Ascending aorta (tissue), 2 donors: ENCODE measurements around the gene OR4K13. TPM values are rescaled to one million over a fixed set of nuclear protein-coding genes. Genes with fewer than 3 reads are reported as not detected.

Source experiments
- DNase-seq, 2 donors: peaks; one replicate each; pipeline ENCODE4 v3.0.0-alpha.2; 2019; ENCODE audit warnings: low spot score in 2 of 2
- H3K27ac ChIP-seq, 2 donors: fragments of 200-600 bp; sonication (generic); one replicate each; pipeline ENCODE4 v1.5.1; 2016 to 2017; ENCODE audit warnings: mild to moderate bottlenecking in 1 of 2
- H3K27me3 ChIP-seq: fragments of 200-600 bp; sonication (generic); one replicate; pipeline ENCODE4 v1.5.1; 2017
- H3K36me3 ChIP-seq, 2 donors: fragments of 200-600 bp; sonication (generic); one replicate each; pipeline ENCODE4 v1.5.1; 2016
- H3K4me1 ChIP-seq, 2 donors: fragments of 200-600 bp; sonication (generic); one replicate each; pipeline ENCODE4 v1.5.1; 2016 to 2017; ENCODE audit warnings: mild to moderate bottlenecking in 1 of 2
- H3K4me3 ChIP-seq, 2 donors: fragments of 200-600 bp; sonication (generic); one replicate each; pipeline ENCODE4 v1.5.1; 2016 to 2017; ENCODE audit warnings: mild to moderate bottlenecking in 1 of 2
- H3K9me3 ChIP-seq, 2 donors: fragments of 200-600 bp; sonication (generic); one replicate each; pipeline ENCODE4 v1.5.1; 2016
- intact Hi-C: fragments of 100-400 bp; cut with DNase I; formaldehyde crosslinking; loops from one replicate; pipeline ENCODE4 v1.15.1; 2023
- total RNA-seq: library from RNA; depleted of rRNA; stranded (reverse); fragments of >200 nt; gene quantifications from one replicate; pipeline ENCODE4 v1.1.0, GENCODE V29; 2016
- TF ChIP-seq, protein P1 (sequence below), 3 experiments: fragments of 200-600 bp in 2 of 3; fragments of 450-650 bp in 1 of 3; sonication (generic) in 2 of 3; IDR thresholded peaks; one replicate each; pipeline ENCODE4 v1.5.1; 2016 to 2019; ENCODE audit warnings: antibody characterized with exemption in 3 of 3, mild to moderate bottlenecking in 1 of 3, moderate library complexity in 1 of 3

OR4K13 gene
- total RNA-seq, 1 donor from 2014 or later = not detected

DNA sequence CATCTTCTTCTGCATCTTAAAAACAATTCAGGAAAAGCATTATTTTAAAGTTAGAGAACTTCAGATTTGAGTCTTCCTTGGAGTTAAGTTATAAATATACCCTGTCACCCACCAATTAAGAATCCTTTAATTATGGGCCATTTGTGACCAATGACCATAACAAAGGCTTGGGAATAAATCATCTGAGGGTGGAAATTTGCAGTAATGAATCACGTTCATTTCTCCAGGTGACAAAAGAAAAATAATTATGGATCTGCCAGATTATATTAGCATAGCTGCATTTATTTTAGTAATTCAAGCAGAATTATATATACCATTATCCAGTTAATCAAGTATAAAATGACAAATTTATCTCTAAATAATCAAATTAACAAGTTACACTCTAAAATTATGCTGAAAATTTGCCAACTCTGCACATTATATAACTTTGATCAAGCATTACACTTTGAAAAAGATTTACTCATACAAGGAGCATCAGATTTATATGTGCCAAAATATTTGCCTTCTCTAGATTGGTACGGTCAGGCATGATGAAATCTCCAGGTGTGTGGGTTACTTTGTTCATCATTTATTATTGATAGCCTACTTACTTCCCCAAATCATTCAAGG is 16.5 kb downstream of the OR4K13 start, which contains the start of gene OR4K14:
Gene OR4K14 (minus strand): TSS at position 51 of the 609 bp plus-strand sequence. CDS start 4,114 bp downstream, outside the sequence.
- TF ChIP-seq, protein P1, sequence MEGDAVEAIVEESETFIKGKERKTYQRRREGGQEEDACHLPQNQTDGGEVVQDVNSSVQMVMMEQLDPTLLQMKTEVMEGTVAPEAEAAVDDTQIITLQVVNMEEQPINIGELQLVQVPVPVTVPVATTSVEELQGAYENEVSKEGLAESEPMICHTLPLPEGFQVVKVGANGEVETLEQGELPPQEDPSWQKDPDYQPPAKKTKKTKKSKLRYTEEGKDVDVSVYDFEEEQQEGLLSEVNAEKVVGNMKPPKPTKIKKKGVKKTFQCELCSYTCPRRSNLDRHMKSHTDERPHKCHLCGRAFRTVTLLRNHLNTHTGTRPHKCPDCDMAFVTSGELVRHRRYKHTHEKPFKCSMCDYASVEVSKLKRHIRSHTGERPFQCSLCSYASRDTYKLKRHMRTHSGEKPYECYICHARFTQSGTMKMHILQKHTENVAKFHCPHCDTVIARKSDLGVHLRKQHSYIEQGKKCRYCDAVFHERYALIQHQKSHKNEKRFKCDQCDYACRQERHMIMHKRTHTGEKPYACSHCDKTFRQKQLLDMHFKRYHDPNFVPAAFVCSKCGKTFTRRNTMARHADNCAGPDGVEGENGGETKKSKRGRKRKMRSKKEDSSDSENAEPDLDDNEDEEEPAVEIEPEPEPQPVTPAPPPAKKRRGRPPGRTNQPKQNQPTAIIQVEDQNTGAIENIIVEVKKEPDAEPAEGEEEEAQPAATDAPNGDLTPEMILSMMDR (IDR thresholded peaks at IDR 0.05) = no peak
- no peak for DNase-seq
- no peaks in the 10 kb centered on the region for H3K36me3 ChIP-seq
- H3K27ac ChIP-seq = no peak within 1 kb of the TSS
- no peaks in the 10 kb centered on the region for H3K9me3 ChIP-seq
- no peak within 1 kb of the TSS for H3K4me3 ChIP-seq
- intact Hi-C loops = no loop called here
- H3K4me1 ChIP-seq = no peaks in the 10 kb centered on the region
- no peaks in the 10 kb centered on the region for H3K27me3 ChIP-seq

DNA sequence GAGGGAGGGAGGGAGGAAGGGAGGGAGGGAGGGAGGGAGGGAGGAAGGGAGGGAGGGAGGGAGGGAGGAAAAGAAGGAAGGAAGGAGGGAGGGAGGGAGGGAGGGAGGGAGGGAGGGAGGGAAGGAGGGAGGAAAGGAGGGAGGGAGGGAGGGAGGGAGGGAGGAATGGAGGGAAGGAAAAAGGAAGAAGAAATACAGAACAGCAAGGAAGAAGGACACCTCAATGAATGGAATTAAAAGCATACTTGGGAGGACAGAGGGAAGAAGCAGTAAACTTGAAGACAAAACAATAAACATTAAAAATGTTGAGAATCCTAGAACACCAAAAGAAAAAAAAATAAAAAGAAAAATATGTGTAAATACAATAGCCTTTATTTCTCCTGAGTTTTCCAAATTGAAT is 27.7 kb downstream of the OR4K13 start:
- Histone ChIP-seq H3K36me3 (no peaks in the 10 kb centered on the region), H3K4me3 (no peak overlapping the region), H3K27me3 (no peaks in the 10 kb centered on the region), H3K4me1 (no peaks in the 10 kb centered on the region), H3K27ac (no peak overlapping the region), H3K9me3 (no peaks in the 10 kb centered on the region)
- intact Hi-C loops = no loop called here
- TF ChIP-seq, protein P1 (IDR thresholded peaks at IDR 0.05) = no peak
- no peak for DNase-seq

DNA sequence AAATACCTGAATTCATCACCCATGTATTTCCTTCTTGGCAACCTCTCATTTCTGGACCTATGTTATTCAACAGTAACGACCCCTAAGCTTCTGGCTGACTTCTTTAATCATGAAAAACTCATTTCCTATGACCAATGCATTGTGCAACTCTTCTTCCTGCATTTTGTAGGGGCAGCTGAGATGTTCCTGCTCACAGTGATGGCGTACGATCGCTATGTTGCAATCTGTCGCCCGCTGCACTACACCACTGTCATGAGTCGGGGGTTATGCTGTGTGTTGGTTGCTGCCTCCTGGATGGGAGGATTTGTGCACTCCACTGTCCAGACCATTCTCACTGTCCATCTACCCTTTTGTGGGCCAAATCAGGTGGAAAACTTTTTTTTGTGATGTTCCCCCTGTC is 33.5 kb downstream of the OR4K13 start:
- DNase-seq = no peak
- H3K27me3 ChIP-seq = no peaks in the 10 kb centered on the region
- TF ChIP-seq, protein P1 (IDR thresholded peaks at IDR 0.05) = no peak
- intact Hi-C loops = no loop called here
- no peak overlapping the region for H3K4me3 ChIP-seq
- no peaks in the 10 kb centered on the region for H3K9me3 ChIP-seq
- H3K4me1 ChIP-seq = no peaks in the 10 kb centered on the region
- H3K36me3 ChIP-seq = no peaks in the 10 kb centered on the region
- no peak overlapping the region for H3K27ac ChIP-seq

DNA sequence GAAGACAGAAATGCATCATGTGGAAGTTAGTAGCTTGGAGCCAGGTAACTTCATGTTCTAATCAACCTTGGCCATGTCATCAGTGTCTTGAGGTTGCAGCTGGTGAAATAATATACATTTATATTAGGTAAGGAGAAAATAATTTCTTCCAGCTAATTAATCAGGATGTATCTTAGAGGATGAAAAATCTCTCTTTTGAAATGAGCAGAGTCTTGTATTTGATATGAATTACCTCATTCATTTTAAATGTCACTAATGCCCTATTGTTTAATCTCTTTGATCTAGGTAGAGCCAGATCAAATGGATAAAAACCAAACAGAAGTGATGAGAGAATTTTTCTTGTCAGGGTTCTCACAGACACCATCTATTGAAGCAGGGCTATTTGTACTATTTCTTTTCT is 34.0 kb downstream of the OR4K13 start, which contains the start of gene OR4Q2:
Gene OR4Q2 (plus strand): TSS at position 301 of the 400 bp plus-strand sequence.
- TF ChIP-seq, protein P1 (IDR thresholded peaks at IDR 0.05) = no peak
- Histone ChIP-seq H3K36me3 (no peaks in the 10 kb centered on the region), H3K27ac (no peak within 1 kb of the TSS), H3K4me3 (no peak within 1 kb of the TSS), H3K27me3 (no peaks in the 10 kb centered on the region), H3K9me3 (no peaks in the 10 kb centered on the region), H3K4me1 (no peaks in the 10 kb centered on the region)
- DNase-seq = no peak
- intact Hi-C loops = no loop called here

DNA sequence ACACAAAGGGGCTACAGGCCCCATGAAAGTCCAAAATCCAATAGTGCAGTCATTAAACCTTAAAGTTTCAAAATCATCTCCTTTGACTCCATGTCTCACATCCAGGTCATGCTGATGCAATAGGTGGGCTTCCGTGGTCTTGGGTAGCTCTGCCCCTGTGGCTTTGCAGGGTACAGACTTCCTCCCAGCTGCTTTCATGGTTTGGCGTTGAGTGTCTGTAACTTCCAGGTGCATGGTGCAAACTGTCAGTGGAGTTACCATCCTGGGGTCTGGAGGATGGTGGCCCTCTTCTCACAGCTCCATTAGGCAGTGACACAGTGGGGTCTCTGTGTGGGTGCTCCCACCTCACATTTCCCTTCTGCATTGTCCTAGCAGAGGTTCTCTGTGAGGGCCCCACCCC is 42.4 kb downstream of the OR4K13 start:
- H3K4me3 ChIP-seq = no peak overlapping the region
- intact Hi-C loops = no loop called here
- no peaks in the 10 kb centered on the region for H3K4me1 ChIP-seq
- H3K36me3 ChIP-seq = no peaks in the 10 kb centered on the region
- H3K9me3 ChIP-seq = no peaks in the 10 kb centered on the region
- TF ChIP-seq, protein P1 (IDR thresholded peaks at IDR 0.05) = no peak
- no peak for DNase-seq
- no peaks in the 10 kb centered on the region for H3K27me3 ChIP-seq
- H3K27ac ChIP-seq = no peak overlapping the region

Other genes starting within 250 kb of the OR4K13 start
- not detected for gene OR4N2, start 232.3 kb downstream of the OR4K13 start, total RNA-seq
- gene OR4K2, start 160.9 kb downstream of the OR4K13 start, total RNA-seq = not detected
- gene OR4K5, start 115.4 kb downstream of the OR4K13 start, total RNA-seq = not detected
- gene OR4K1, start 105.1 kb downstream of the OR4K13 start, total RNA-seq = not detected
- gene OR4K15, start 60.4 kb downstream of the OR4K13 start, total RNA-seq = not detected
- not detected for gene OR4Q2, start 33.9 kb downstream of the OR4K13 start, total RNA-seq
- gene OR4K14, start 16.7 kb downstream of the OR4K13 start, total RNA-seq = not detected
- not detected for gene OR4L1, start 24.0 kb upstream of the OR4K13 start, total RNA-seq
- gene OR4K17, start 74.7 kb upstream of the OR4K13 start, total RNA-seq = not detected
- not detected for gene OR4N5, start 102.8 kb upstream of the OR4K13 start, total RNA-seq
- gene OR11G2, start 154.9 kb upstream of the OR4K13 start, total RNA-seq = not detected
- not detected for gene OR11H6, start 187.7 kb upstream of the OR4K13 start, total RNA-seq
- not detected for gene OR11H7, start 192.9 kb upstream of the OR4K13 start, total RNA-seq
- not detected for gene OR11H4, start 203.2 kb upstream of the OR4K13 start, total RNA-seq